ENCODE data around the gene NOS1.
"Not testable (repeated sequence)": the region's sequence is repeated elsewhere in the genome, so short reads cannot be mapped to it uniquely, and the experiment has no call there.

The NOS1 gene

DNA sequence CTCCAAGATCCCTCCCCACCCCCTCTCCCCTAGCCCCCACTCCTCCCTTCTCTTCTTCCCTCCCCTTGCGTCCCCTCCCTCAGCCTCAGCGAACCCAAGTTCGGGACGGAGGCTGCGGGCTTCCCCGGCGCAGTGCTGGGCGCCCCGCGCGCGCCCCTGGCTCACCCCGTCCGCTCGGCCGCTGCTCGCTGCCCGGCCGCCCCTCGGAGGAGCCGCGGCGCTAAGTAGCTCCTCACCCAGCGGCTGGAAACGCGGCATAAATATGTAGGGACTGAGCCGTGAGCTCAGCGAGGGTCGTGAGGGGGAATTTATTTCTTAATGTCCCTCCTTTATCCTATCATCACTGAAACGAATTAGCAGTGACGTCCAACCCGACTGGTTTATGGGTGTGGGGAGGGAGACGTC lies at the start of gene NOS1:
NOS1 (minus strand) TSS at position 280 of the 405 bp plus-strand sequence. CDS start 30,557 bp downstream, outside the sequence.
- DNase-seq, result no peak

DNA sequence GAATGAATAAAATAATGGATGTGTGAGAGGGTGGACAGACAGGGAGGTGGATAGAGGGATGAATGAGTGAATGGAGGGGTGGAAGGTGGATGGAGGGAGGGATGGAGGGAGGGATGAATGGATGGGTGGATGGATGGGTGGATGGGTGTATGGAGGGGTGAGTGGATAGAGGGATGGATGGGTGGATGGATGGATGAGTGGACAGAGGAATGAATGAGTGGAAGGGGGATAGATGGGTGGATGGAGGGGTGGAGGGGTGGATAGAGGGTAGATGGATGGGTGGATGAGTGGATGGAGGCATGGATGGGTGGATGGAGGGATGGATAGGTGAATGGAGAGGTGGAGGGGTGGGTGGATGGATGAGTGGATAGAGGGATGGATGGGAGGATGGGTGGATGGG lies 47.9 kb upstream of the NOS1 start:
- DNase-seq, result no peak

DNA sequence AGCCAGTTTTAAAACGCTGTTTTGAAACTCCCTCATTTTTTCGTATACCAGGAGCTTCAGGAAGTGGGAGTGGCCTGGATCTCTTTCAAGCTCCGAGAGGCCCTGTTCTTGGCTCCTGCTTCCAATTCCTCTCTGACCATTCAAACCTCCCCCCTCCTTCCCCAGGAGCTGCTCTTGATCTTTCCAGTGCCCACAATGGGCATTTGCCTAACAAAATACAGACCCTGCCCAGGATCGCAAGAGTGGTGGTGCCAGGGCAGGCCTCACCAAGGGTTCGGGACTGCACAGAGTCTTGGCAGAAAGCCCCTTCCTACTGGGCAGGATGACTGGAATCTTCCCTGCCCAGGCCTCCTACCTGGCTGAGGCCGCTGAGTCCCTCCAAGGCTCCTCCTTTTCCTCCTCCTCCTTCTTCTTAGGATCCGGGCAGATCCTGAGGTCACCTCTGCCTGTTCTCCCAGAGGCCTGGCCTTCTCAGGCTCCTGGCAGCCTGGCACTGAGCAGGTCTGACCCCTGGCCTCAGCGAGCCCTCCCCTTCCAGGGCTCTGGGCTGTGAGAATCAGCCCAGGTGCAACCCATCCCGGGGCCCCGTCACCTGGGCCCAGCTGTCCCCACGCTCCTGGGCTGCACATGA lies 46.9 kb upstream of the NOS1 start:
- peak; percentile 19 for DNase-seq

- no peak for DNase-seq
Measured at GRCh38 chr12:117404940-117405339, 43.5 kb upstream of the NOS1 start.

- DNase-seq, result no peak
Measured at GRCh38 chr12:117404203-117404853, 42.9 kb upstream of the NOS1 start.

DNA sequence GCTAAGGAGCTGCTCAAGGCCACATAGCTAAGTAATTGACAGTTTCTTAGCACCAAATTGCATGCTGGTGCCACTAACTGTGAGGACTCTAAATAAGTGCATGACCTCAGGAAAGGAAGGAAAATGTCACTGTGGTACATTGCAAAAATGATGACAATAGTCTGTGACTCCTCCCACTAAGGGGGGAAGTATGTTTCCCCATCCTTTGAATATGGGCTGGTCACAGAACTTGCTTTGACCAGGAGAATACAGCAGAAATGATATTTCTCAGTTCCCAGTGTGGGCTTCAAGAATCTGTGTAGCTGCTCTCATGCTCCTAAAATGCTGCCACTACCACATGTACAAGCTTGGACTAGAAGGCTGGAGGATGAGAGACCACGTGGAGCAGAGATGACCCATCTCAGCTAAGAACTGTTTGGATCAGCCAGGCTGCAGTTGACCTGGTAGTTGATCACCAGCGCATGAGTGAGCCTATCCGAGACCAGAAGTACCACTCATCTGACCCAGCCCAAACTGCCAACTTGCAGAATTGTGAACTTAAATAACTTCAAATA lies 42.2 kb upstream of the NOS1 start:
- no peak for DNase-seq

DNA sequence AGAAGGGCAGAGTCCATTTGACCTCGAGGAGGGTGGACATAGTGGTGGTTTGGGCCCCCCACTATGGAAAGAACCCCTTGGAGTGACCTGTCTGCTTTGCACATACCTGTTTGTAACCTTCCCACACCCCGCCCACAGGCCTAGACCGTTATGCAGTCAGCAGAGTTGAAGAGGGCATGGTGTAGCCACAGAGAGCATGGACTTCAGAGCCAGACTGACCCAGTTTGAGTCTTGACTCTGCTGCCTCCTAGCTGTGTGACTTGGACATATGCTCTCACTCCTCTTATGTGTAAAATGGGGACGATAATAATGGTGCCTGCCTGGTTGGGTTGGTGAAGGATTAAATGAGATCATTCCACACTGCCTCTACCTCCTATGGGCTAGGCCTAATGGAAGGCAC lies 40.9 kb upstream of the NOS1 start:
- no peak for DNase-seq

DNA sequence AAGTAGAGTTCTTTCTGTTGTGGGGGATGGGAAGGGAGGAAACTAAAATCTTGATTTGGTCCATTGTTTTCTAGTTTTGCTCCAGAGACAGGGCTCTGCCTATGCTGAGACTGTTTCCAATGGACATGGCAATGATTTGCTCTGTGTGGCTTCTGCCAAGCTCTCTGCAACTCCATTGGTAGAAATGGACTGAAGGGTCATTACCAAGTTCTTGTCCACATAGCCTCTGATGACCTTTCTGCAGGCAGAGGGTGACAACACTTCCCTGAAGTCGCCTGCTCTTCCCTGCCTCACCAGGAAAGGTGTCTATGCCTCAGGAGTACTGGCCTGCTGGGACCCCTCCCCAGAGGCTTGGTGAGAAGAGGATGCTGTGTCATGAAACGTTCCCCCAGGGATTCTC lies 39.5 kb upstream of the NOS1 start:
- DNase-seq, result no peak

DNA sequence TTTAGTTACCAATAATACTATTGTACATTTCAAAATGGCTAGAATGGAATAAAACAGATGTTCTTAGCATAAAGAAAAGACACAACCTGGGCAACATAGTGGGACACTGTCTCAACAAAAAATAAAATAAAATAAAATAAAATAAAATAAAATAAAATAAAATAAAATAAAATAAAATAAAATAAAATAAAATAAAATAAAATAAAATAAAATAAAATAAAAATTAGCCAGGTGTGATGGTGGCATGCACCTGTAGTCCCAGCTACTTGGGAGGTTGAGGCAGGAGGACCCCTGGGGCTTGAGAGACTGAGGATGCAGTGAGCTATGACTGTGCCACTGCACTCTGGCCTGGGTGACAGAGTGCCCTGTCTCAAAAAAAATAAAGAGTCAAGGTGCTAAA lies 37.1 kb upstream of the NOS1 start:
- not testable (repeated sequence) for DNase-seq

- DNase-seq, result no peak
Measured at GRCh38 chr12:117395766-117396165, 34.3 kb upstream of the NOS1 start.

DNA sequence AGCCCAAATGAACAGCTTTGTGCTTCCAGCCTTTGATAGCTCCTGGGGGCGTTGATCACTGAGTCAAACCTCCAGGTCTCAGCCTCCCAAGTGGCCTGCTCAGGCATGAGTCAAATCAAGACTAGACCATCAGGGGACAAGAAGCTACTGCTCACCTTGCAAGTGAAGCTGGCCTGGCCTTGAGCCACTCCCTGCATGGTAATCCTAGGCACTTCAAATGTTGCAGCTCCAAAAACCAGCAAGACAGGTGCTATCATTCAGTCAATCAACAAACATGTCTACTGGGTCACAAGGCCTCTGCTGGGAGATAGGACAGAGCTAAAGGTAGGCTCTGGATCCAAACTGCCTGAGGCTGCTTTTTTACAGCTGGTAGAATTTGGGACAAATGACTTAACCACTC lies 33.1 kb upstream of the NOS1 start:
- no peak for DNase-seq

GRCh38 chr12:117393656-117394055 lies 32.2 kb upstream of the NOS1 start:
- no peak for DNase-seq

- DNase-seq, result no peak
Measured at GRCh38 chr12:117390866-117391265, 29.4 kb upstream of the NOS1 start.

DNA sequence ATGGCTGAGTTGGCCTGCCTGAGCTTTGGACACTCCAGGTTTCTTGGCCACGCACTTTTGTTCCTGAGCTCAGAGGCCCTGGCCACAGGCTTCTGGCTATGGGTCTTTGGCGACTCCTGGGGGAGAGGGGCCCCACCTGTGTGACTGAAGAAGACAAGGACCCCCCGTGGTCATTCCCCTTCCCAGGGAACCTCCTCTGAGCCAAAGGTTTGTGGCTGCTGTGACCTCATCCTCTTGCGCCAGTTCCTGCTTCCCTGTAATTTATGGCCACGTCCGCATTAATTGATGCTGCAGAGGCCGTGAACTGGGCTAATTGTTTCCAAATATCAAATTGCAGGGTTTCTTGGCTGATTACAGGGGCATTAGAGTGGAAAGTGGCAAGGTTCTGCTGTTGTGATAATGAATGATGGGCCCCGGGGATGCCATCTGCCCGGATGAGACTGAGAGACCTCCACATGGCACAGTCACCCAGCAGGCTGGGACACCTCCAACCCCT lies 27.6 kb upstream of the NOS1 start:
- no peak for DNase-seq

GRCh38 chr12:117387832-117388231 lies 26.4 kb upstream of the NOS1 start:
- no peak for DNase-seq

GRCh38 chr12:117384735-117385134 lies 23.3 kb upstream of the NOS1 start:
- no peak for DNase-seq

- DNase-seq, result no peak
Measured at GRCh38 chr12:117380083-117380482, 18.7 kb upstream of the NOS1 start.

GRCh38 chr12:117377758-117378157 lies 16.3 kb upstream of the NOS1 start:
- DNase-seq, result peak; percentile 60

DNA sequence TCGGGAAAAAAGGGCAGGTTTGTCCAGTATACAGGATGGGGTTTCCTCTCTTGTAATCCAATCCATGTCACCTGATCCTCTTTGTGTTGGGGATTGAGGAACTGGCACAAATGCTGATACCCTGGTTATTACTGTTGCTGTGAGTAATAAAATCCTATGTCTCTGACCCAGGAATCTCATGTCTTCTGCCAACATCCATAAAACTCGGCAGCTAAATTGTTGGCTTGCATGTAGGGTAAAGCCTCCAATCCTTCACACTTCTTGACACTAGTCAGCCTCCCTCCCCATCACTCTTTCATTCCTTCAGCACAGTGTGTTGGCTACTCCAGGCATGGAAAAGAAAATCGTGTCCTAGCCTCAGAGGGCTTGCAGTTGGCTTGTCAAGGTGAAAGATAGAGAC lies 9.2 kb upstream of the NOS1 start:
- DNase-seq, result no peak

DNA sequence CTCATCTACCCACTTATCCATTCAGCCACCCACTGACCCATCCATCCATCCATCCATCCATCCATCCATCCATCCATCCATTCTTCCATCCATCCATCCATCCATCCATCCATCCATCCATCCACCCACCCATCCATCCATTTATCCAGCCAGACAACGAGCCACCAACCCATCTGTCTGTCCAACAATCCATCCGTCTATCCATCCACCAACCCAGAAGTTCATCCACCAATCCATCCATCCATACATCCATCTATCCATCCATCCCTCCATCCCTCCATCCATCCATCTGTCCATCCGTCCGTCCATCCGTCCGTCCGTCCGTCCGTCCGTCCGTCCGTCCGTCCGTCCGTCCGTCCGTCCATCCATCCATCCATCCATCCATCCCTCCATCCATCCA lies 8.6 kb upstream of the NOS1 start:
- not testable (repeated sequence) for DNase-seq

DNA sequence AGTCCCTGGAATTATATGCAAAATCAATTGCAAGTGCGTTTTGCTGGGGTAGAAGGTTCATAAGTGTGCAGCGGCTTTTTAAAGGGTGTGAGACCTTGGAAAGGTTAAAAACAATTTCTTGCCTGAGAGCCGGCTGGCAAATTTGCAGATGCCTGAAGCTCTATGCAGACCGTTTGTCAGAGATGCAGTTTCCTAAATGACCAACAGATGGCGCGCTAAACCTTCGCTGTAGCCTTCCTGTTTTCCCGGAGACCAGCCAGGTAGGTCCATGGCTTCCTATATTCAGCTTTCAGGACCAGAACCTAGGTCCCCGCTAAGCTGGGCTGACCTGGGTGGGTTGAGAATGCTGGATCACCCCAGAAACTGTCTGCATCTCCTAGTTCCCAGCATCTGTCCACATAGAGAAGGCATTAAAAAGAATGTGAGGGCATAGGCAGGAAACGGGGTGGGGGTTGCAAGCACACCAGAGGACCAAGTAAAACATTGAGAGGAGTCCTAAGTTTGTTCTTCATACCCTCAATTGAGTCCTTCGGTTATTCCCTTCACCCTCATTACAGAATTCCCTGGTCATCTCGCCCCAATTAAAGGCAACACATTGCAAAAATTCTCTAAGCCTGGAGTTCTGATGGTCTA lies 5.7 kb upstream of the NOS1 start:
- peak; percentile 37 for DNase-seq

DNA sequence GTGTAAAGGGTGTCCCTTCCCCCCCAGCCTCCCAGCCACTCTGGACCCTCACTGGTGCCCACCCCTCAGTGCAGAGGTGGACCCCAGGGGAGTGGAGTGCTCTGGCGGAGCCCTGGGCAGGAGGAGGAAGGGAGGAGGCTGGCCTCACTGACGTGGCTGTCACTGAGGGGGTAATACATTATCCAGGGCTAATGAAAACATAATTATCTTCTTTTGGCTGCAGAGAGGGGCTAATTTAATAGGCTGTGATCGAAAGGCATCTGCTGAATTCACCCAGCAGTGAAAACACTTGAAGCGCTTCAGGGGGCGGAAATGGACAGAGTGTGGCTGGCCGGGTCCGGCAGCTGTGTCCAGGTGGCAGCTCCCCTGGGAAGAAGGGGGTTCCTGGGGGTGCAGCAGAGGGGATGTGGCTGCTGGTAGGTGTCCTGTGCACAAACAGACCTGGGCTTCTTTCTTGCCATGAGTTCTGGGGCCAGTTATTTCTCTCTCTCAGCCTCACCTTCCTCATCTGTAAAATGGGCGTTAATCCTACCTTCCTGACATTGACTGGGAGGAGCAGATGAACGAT lies 3.7 kb upstream of the NOS1 start:
- no peak for DNase-seq

DNA sequence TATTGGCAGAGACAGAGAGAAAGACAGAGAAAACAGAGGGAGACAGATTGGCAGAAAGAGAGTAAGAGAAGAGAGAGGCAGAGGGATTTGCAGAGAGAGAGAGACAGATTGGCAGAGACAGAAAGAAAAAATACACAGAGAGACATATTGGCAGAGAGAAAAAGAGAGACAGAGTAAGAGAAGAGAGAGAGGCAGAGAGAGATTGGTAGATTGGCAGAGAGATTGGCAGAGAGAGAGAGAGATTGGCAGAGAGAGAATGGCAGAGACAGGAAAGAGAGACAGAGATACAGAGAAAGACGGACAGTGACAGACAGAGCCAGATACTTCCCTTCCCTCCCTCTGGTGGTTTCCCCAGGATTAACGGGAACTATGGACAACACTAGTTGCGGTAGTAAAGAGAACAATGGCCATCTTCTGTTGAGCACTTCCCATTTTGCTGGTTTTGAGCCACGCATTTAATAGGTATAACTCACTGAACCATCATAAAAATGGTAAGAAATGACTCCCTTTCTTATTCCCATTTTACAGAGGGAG lies 2.6 kb upstream of the NOS1 start:
- no peak for DNase-seq

Data from NCI-H510A (cell line).